ENCODE results near the gene TMEM207.

TMEM207 gene

DNA sequence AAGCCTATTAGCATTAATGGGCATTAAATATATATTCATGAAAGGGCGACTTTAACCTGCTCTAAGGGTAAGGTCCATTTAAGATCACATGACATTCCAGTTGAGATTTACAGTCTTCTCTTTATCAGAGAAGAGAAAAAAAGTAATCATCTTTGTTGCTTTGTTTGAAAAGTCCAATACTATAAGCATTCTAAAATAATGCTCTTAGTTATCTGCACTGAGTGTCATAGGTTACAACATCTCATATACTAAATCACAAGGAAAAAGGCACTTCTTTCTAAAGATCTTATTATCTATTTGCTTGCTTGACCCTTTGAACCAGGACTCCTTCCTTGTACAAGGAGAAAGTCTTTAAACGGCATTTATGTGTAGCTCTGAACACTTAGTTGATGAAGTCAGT lies 1.4 kb downstream of the TMEM207 start:
- DNase-seq (ENCODE audit: low read depth) = no peak
- H3K4me3 ChIP-seq (ENCODE audit: low read depth, low read length) = no peak overlapping the region
- no peak for TF ChIP-seq CTCF (conservative IDR thresholded peaks at IDR 0.05; ENCODE audit: low read depth, low read length)

- H3K4me3 ChIP-seq (ENCODE audit: low read depth, low read length) = no peak overlapping the region
- no peak for TF ChIP-seq CTCF (conservative IDR thresholded peaks at IDR 0.05; ENCODE audit: low read depth, low read length)
- DNase-seq (ENCODE audit: low read depth) = peak; percentile 17
These were observed 3.0 kb downstream of the TMEM207 start for GRCh38 chr3:190446573-190447279.

DNA sequence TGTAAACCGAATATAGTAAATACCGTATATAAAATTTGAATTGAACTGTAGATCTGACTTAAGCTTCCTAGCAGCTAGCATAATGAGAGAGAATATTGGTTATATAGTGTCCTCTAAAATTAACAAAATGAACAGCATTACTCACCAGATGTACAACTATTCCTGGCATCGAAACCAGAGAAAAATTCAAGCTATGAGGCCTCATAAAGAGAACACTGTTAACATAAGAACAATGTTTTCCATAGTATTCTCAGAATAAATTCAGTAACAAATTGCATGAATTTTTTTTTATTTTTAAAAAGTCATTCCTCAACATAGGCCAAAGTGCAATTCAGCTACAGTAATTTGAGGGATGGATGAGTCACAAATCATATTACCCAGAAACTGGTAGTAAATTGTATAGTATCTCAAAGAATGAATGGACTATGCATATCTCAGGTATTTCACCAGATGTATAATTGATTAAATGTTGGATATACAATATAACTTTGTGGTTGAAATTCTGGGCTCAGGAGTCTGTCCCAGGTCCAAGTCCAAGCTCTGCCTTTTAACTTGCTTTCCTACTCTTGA lies 5.0 kb downstream of the TMEM207 start:
- no peak overlapping the region for H3K4me3 ChIP-seq (ENCODE audit: low read depth, low read length)
- DNase-seq (ENCODE audit: low read depth) = peak; percentile 51
- no peak for TF ChIP-seq CTCF (conservative IDR thresholded peaks at IDR 0.05; ENCODE audit: low read depth, low read length)

- TF ChIP-seq CTCF (conservative IDR thresholded peaks at IDR 0.05; ENCODE audit: low read depth, low read length) = no peak
- peak; percentile 8 for DNase-seq (ENCODE audit: low read depth)
- no peak overlapping the region for H3K4me3 ChIP-seq (ENCODE audit: low read depth, low read length)
These were observed 5.7 kb downstream of the TMEM207 start for GRCh38 chr3:190444006-190444405.

DNA sequence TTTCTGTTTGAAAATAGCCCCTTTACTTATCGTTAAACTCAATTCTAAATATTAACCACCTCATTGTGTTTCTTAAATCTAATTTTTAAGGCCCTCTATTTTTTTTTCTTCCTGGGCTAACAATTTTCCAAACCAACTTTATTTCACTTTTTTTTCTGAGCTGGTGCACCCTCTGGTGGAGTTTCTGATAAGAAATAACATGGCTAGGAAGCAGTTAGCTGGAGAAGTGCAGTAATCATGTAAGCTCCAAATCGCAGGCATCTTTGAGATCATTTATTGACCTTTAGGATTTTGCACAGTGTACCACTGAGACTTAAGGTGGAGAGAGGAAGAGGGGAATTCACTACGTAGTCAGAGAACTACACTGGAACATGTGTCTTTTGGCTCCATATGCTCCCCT lies 6.4 kb downstream of the TMEM207 start:
- H3K4me3 ChIP-seq (ENCODE audit: low read depth, low read length) = no peak overlapping the region
- peak; percentile 61 for DNase-seq (ENCODE audit: low read depth)
- TF ChIP-seq CTCF (conservative IDR thresholded peaks at IDR 0.05; ENCODE audit: low read depth, low read length) = peak; percentile 63

- no peak overlapping the region for H3K4me3 ChIP-seq (ENCODE audit: low read depth, low read length)
- TF ChIP-seq CTCF (conservative IDR thresholded peaks at IDR 0.05; ENCODE audit: low read depth, low read length) = no peak
- DNase-seq (ENCODE audit: low read depth) = no peak
These were observed 7.5 kb downstream of the TMEM207 start for GRCh38 chr3:190442240-190442639.

DNA sequence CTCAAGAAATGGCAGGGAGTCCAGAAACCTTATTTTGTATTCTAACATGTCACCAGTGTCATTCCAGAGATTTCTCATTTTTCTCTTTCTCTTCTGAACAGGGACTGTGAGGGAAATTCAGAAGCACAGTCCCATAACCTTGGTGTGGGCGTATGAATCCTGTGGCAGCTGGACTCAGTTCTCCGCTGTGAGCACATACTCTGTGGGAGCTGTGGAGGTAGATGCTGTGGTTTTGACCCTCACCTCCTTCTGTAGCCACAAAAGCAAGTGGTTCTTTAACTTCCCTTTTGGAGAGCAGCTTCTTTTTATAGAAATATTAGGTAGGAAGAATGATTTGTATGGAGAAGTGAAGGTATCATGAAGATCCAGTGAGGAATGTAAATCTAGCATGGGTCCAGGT lies 13.4 kb downstream of the TMEM207 start:
- DNase-seq (ENCODE audit: low read depth) = peak; percentile 16
- TF ChIP-seq CTCF (conservative IDR thresholded peaks at IDR 0.05; ENCODE audit: low read depth, low read length) = no peak
- no peak overlapping the region for H3K4me3 ChIP-seq (ENCODE audit: low read depth, low read length)
